ENCODE data around the gene C22orf23. TPM values are rescaled to one million over a fixed set of nuclear protein-coding genes. Genes with fewer than 3 reads are reported as not detected.

The C22orf23 gene
- total RNA-seq, 1 donor, result 0.54 TPM

DNA sequence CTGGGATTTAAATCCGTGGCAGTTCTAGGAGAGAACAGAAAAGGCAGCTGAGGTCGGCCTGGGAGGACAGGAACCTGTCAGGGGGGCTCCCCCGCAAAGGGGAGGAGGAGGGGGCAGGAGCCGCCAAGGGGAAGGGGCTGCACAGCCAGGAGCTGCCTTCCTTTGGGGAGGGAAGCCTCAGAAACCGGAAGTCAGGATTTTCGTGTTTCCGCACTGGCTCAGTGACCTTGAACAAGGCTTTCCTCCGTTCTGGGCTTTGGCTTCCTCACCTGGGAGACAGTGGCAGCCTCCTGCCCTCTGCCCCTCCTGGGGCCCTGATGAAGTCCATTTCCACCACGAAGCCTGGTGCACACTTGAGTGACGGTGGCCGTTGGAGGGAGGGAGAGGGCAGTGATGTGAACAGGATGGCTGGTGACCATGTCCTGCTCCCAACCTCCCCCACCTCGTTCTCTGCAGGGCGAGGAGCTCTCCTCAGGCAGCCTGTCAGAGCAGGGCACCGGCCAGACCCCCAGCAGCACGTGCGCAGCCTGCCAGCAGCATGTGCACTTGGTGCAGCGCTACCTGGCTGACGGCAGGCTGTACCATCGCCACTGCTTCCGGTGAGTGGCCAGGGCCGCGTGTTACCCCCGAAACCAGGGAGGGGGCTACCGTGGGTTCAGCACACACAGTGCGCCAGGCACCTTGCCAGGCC, 34.7 kb downstream of the C22orf23 start:
- no peak for DNase-seq (ENCODE audit: low read depth)
- no peak overlapping the region for H3K4me3 ChIP-seq (ENCODE audit: low read depth, low read length)
- TF ChIP-seq, protein P1, sequence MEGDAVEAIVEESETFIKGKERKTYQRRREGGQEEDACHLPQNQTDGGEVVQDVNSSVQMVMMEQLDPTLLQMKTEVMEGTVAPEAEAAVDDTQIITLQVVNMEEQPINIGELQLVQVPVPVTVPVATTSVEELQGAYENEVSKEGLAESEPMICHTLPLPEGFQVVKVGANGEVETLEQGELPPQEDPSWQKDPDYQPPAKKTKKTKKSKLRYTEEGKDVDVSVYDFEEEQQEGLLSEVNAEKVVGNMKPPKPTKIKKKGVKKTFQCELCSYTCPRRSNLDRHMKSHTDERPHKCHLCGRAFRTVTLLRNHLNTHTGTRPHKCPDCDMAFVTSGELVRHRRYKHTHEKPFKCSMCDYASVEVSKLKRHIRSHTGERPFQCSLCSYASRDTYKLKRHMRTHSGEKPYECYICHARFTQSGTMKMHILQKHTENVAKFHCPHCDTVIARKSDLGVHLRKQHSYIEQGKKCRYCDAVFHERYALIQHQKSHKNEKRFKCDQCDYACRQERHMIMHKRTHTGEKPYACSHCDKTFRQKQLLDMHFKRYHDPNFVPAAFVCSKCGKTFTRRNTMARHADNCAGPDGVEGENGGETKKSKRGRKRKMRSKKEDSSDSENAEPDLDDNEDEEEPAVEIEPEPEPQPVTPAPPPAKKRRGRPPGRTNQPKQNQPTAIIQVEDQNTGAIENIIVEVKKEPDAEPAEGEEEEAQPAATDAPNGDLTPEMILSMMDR (IDR thresholded peaks at IDR 0.05; ENCODE audit: insufficient read depth, low read length), result no peak

DNA sequence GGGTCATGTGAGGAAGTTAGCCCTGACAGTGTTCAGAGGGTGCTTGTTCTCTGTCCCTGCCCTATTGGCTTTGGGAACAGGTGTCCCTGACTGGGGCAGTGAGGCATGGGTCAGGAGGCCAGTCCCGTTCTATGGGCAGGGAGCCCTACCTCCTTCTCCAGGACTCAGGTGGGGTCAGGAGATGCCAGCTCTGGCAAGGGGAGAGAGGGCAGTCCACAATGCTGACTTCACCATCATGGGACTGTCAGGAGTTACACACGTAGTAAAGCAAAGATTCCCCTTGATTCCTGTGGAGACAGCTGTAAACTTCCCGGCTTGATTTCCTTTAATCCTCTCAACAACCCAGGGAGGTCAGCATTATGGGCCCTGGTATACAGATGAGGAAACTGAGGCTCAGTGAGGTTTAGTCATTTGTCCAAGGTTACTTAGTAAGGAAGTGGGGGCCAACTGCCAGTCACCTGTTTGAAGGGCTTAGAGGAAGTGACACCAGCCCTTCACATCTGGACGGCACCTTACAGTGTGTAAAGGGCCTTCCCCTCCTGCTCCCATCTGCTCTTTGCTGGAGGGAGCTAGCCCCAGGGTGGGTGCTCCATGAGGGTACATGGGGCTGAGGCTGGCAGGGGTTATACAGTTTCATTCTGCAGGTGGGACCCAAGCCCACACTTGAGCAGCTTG, 35.4 kb downstream of the C22orf23 start:
- no peak for DNase-seq (ENCODE audit: low read depth)
- TF ChIP-seq, protein P1 (IDR thresholded peaks at IDR 0.05; ENCODE audit: insufficient read depth, low read length), result no peak

DNA sequence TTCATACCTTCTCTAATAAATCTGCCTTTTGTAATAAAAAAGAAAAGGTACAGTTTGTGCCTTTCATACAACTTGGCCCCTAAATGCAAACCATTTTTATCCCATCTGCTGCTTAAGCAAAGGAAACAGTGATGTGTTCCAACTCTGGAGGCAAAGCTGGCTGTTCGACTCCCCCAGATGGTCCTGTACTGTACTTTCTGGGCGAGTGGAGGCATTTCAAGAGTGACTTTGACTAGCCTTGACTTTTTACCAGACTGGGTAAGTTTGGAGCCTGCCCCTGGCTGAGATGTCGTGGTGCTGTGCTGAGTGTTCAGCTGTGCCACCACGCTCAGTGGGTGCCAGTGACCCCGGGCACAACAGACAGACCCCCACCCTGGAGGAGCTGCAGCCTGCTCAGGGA, 37.1 kb downstream of the C22orf23 start:
- no peak for DNase-seq (ENCODE audit: low read depth)
- TF ChIP-seq, protein P1 (IDR thresholded peaks at IDR 0.05; ENCODE audit: insufficient read depth, low read length), result no peak
- no peak overlapping the region for H3K4me3 ChIP-seq (ENCODE audit: low read depth, low read length)

More for the DNA sequence above, 35.4 kb downstream of the C22orf23 start:
- H3K4me3 ChIP-seq (ENCODE audit: low read depth, low read length), result no peak overlapping the region

- DNase-seq (ENCODE audit: low read depth), result no peak
- no peak overlapping the region for H3K4me3 ChIP-seq (ENCODE audit: low read depth, low read length)
- TF ChIP-seq, protein P1 (IDR thresholded peaks at IDR 0.05; ENCODE audit: insufficient read depth, low read length), result no peak
Observed at GRCh38 chr22:37913233-37913721, 40.1 kb downstream of the C22orf23 start.

DNA sequence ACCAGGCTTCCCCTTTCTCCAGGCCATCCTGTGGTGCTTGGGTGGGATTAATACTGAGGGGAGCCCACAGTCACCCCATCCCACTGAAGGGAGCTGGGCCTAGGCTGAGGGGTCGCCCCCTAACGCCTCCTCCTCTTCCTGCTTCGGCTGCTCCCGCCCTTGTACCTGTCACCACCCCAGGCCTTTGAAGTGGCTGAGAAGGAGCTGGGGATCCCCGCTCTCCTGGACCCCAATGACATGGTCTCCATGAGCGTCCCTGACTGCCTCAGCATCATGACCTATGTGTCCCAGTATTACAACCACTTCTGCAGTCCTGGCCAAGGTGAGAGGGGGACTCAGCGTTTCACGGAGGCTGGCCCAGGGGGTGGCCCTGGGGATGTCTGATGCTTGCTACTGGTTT, 41.2 kb downstream of the C22orf23 start:
- no peak for DNase-seq (ENCODE audit: low read depth)
- TF ChIP-seq, protein P1 (IDR thresholded peaks at IDR 0.05; ENCODE audit: insufficient read depth, low read length), result no peak
- H3K4me3 ChIP-seq (ENCODE audit: low read depth, low read length), result no peak overlapping the region

- DNase-seq (ENCODE audit: low read depth), result no peak
- TF ChIP-seq, protein P1 (IDR thresholded peaks at IDR 0.05; ENCODE audit: insufficient read depth, low read length), result no peak
- H3K4me3 ChIP-seq (ENCODE audit: low read depth, low read length), result no peak overlapping the region
Observed at GRCh38 chr22:37911697-37912096, 41.7 kb downstream of the C22orf23 start.
